ENCODE data around the gene TSPO2. TPM values are rescaled to one million over a fixed set of nuclear protein-coding genes. Genes with fewer than 3 reads are reported as not detected.

The TSPO2 gene
- total and polyA plus RNA-seq, 5 donors from 2014 or later, result not detected

GRCh38 chr6:41073968-41074691 is 31.9 kb downstream of the TSPO2 start:
- Histone ChIP-seq H3K9me3 (ENCODE audit: control insufficient read depth in 2 of 2, low read length in 2 of 2) (no peaks in the 10 kb centered on the region), H3K27ac (ENCODE audit: insufficient read depth, low read length, poor library complexity, severe bottlenecking) (peak overlapping the region; percentile 97), H3K4me3 (ENCODE audit: low read depth, low read length) (peak overlapping the region; percentile 90), H3K36me3 (ENCODE audit: control insufficient read depth, insufficient read depth, low read length) (peaks cover 15% of the 10 kb centered on the region), H3K27me3 (ENCODE audit: control insufficient read depth, insufficient read depth, low read length) (no peaks in the 10 kb centered on the region), H3K4me1 (ENCODE audit: control insufficient read depth, insufficient read depth, low read length, poor library complexity, severe bottlenecking) (peaks cover 30% of the 10 kb centered on the region)
- H3K9me3 Mint-ChIP-seq, result no peaks in the 10 kb centered on the region
- ATAC-seq (ENCODE audit: low read depth in 2 of 2) (no peak), DNase-seq (peak in 2 of 3 donors; percentile 17 to 34)
- H3K4me3 Mint-ChIP-seq, result peak overlapping the region; percentile 90 to 97 (median 94)
- peak overlapping the region; percentile 92 to 94 (median 94) for H3K27ac Mint-ChIP-seq
- H3K4me1 Mint-ChIP-seq, result peaks cover 26 to 61% (median 54%) of the 10 kb centered on the region in 4 donors
- H3K27me3 Mint-ChIP-seq, result peaks cover 6% of the 10 kb centered on the region
- peaks cover 5% of the 10 kb centered on the region for H3K36me3 Mint-ChIP-seq

- Histone ChIP-seq H3K4me1 (ENCODE audit: control insufficient read depth, insufficient read depth, low read length, poor library complexity, severe bottlenecking) (peaks cover 33% of the 10 kb centered on the region), H3K27ac (ENCODE audit: insufficient read depth, low read length, poor library complexity, severe bottlenecking) (peak overlapping the region; percentile 97), H3K27me3 (ENCODE audit: control insufficient read depth, insufficient read depth, low read length) (no peaks in the 10 kb centered on the region), H3K9me3 (ENCODE audit: control insufficient read depth in 2 of 2, low read length in 2 of 2) (no peaks in the 10 kb centered on the region), H3K4me3 (ENCODE audit: low read depth, low read length) (peak overlapping the region; percentile 90), H3K36me3 (ENCODE audit: control insufficient read depth, insufficient read depth, low read length) (peaks cover 16% of the 10 kb centered on the region)
- Mint-ChIP-seq H3K36me3 (peaks cover 9% of the 10 kb centered on the region), H3K4me1 (peaks cover 34 to 68% (median 57%) of the 10 kb centered on the region in 4 donors), H3K27me3 (peaks cover 6% of the 10 kb centered on the region), H3K9me3 (no peaks in the 10 kb centered on the region), H3K4me3 (peak overlapping the region; percentile 90 to 97 (median 94)), H3K27ac (peak overlapping the region; percentile 92 to 94 (median 94))
- DNase-seq (no peak), ATAC-seq (ENCODE audit: low read depth in 2 of 2) (no peak)
These were observed 32.6 kb downstream of the TSPO2 start for GRCh38 chr6:41074692-41075436.

- DNase-seq (no peak), ATAC-seq (ENCODE audit: low read depth in 2 of 2) (no peak)
- peaks cover 42% of the 10 kb centered on the region for H3K4me1 ChIP-seq (ENCODE audit: control insufficient read depth, insufficient read depth, low read length, poor library complexity, severe bottlenecking)
- peaks cover 17% of the 10 kb centered on the region for H3K36me3 Mint-ChIP-seq
- peak overlapping the region; percentile 97 for H3K27ac ChIP-seq (ENCODE audit: insufficient read depth, low read length, poor library complexity, severe bottlenecking)
- H3K27ac Mint-ChIP-seq, result peak overlapping the region; percentile 14 to 92 (median 50)
- H3K27me3 Mint-ChIP-seq, result peaks cover 6% of the 10 kb centered on the region
- no peaks in the 10 kb centered on the region for H3K9me3 Mint-ChIP-seq
- no peaks in the 10 kb centered on the region for H3K27me3 ChIP-seq (ENCODE audit: control insufficient read depth, insufficient read depth, low read length)
- H3K4me1 Mint-ChIP-seq, result peaks cover 45 to 68% (median 60%) of the 10 kb centered on the region in 4 donors
- H3K4me3 Mint-ChIP-seq, result peak overlapping the region; percentile 48 to 97 (median 94)
- H3K9me3 ChIP-seq (ENCODE audit: control insufficient read depth in 2 of 2, low read length in 2 of 2), result no peaks in the 10 kb centered on the region
- peak overlapping the region; percentile 43 for H3K4me3 ChIP-seq (ENCODE audit: low read depth, low read length)
- H3K36me3 ChIP-seq (ENCODE audit: control insufficient read depth, insufficient read depth, low read length), result peaks cover 14% of the 10 kb centered on the region
These were observed 33.7 kb downstream of the TSPO2 start for GRCh38 chr6:41075651-41076626.

- Mint-ChIP-seq H3K27me3 (peaks cover 4% of the 10 kb centered on the region), H3K4me3 (peak overlapping the region in 1 of 4 donors; percentile 50), H3K27ac (no peak overlapping the region), H3K4me1 (peaks cover 46 to 77% (median 65%) of the 10 kb centered on the region in 4 donors), H3K36me3 (peaks cover 28% of the 10 kb centered on the region), H3K9me3 (no peaks in the 10 kb centered on the region)
- ATAC-seq (ENCODE audit: low read depth in 2 of 2) (no peak), DNase-seq (no peak)
- no peaks in the 10 kb centered on the region for H3K27me3 ChIP-seq (ENCODE audit: control insufficient read depth, insufficient read depth, low read length)
- no peak overlapping the region for H3K4me3 ChIP-seq (ENCODE audit: low read depth, low read length)
- H3K27ac ChIP-seq (ENCODE audit: insufficient read depth, low read length, poor library complexity, severe bottlenecking), result no peak overlapping the region
- H3K4me1 ChIP-seq (ENCODE audit: control insufficient read depth, insufficient read depth, low read length, poor library complexity, severe bottlenecking), result peaks cover 46% of the 10 kb centered on the region
- H3K9me3 ChIP-seq (ENCODE audit: control insufficient read depth in 2 of 2, low read length in 2 of 2), result no peaks in the 10 kb centered on the region
- peaks cover 17% of the 10 kb centered on the region for H3K36me3 ChIP-seq (ENCODE audit: control insufficient read depth, insufficient read depth, low read length)
These were observed 35.3 kb downstream of the TSPO2 start for GRCh38 chr6:41077536-41077935.

GRCh38 chr6:41078101-41078500 is 35.8 kb downstream of the TSPO2 start:
- Mint-ChIP-seq H3K4me1 (peaks cover 51 to 82% (median 70%) of the 10 kb centered on the region in 4 donors), H3K9me3 (no peaks in the 10 kb centered on the region), H3K27me3 (no peaks in the 10 kb centered on the region), H3K27ac (no peak overlapping the region), H3K36me3 (peaks cover 30% of the 10 kb centered on the region), H3K4me3 (peak overlapping the region in 1 of 4 donors; percentile 8)
- ATAC-seq (ENCODE audit: low read depth in 2 of 2) (no peak), DNase-seq (no peak)
- Histone ChIP-seq H3K27ac (ENCODE audit: insufficient read depth, low read length, poor library complexity, severe bottlenecking) (no peak overlapping the region), H3K27me3 (ENCODE audit: control insufficient read depth, insufficient read depth, low read length) (no peaks in the 10 kb centered on the region), H3K36me3 (ENCODE audit: control insufficient read depth, insufficient read depth, low read length) (peaks cover 19% of the 10 kb centered on the region), H3K9me3 (ENCODE audit: control insufficient read depth in 2 of 2, low read length in 2 of 2) (no peaks in the 10 kb centered on the region), H3K4me3 (ENCODE audit: low read depth, low read length) (no peak overlapping the region), H3K4me1 (ENCODE audit: control insufficient read depth, insufficient read depth, low read length, poor library complexity, severe bottlenecking) (peaks cover 46% of the 10 kb centered on the region)

- ATAC-seq (ENCODE audit: low read depth in 2 of 2) (no peak), DNase-seq (no peak)
- H3K4me1 Mint-ChIP-seq, result peaks cover 52 to 90% (median 72%) of the 10 kb centered on the region in 4 donors
- peak overlapping the region; percentile 20 to 87 (median 86) for H3K27ac Mint-ChIP-seq
- Histone ChIP-seq H3K4me1 (ENCODE audit: control insufficient read depth, insufficient read depth, low read length, poor library complexity, severe bottlenecking) (peaks cover 43% of the 10 kb centered on the region), H3K27ac (ENCODE audit: insufficient read depth, low read length, poor library complexity, severe bottlenecking) (no peak overlapping the region), H3K36me3 (ENCODE audit: control insufficient read depth, insufficient read depth, low read length) (peaks cover 28% of the 10 kb centered on the region), H3K4me3 (ENCODE audit: low read depth, low read length) (no peak overlapping the region), H3K27me3 (ENCODE audit: control insufficient read depth, insufficient read depth, low read length) (no peaks in the 10 kb centered on the region), H3K9me3 (ENCODE audit: control insufficient read depth in 2 of 2, low read length in 2 of 2) (no peaks in the 10 kb centered on the region)
- H3K36me3 Mint-ChIP-seq, result peaks cover 37% of the 10 kb centered on the region
- no peaks in the 10 kb centered on the region for H3K27me3 Mint-ChIP-seq
- no peaks in the 10 kb centered on the region for H3K9me3 Mint-ChIP-seq
- H3K4me3 Mint-ChIP-seq, result peak overlapping the region in 1 of 4 donors; percentile 37
These were observed 36.8 kb downstream of the TSPO2 start for GRCh38 chr6:41079080-41079479.

- Histone ChIP-seq H3K4me3 (ENCODE audit: low read depth, low read length) (peak overlapping the region; percentile 69), H3K36me3 (ENCODE audit: control insufficient read depth, insufficient read depth, low read length) (peaks cover 43% of the 10 kb centered on the region), H3K4me1 (ENCODE audit: control insufficient read depth, insufficient read depth, low read length, poor library complexity, severe bottlenecking) (peaks cover 28% of the 10 kb centered on the region), H3K27me3 (ENCODE audit: control insufficient read depth, insufficient read depth, low read length) (no peaks in the 10 kb centered on the region), H3K27ac (ENCODE audit: insufficient read depth, low read length, poor library complexity, severe bottlenecking) (peak overlapping the region; percentile 68), H3K9me3 (ENCODE audit: control insufficient read depth in 2 of 2, low read length in 2 of 2) (no peaks in the 10 kb centered on the region)
- Mint-ChIP-seq H3K4me1 (peaks cover 52 to 80% (median 63%) of the 10 kb centered on the region in 4 donors), H3K27me3 (no peaks in the 10 kb centered on the region), H3K36me3 (peaks cover 45% of the 10 kb centered on the region), H3K9me3 (no peaks in the 10 kb centered on the region), H3K4me3 (peak overlapping the region; percentile 79 to 92 (median 80)), H3K27ac (peak overlapping the region; percentile 79 to 93 (median 86))
- ATAC-seq (ENCODE audit: low read depth in 2 of 2), result peak; percentile 79 to 95
- DNase-seq, result peak in 2 of 3 donors; percentile 29 to 75
These were observed 38.4 kb downstream of the TSPO2 start for GRCh38 chr6:41080621-41081020.

Measured in CD4-positive, CD25-positive, alpha-beta regulatory T cell (primary cell).